NCI-H187 treated with DMSO at 0.1 percent for 48 hours (cell line): ENCODE results near the gene PACS1.
"Not testable (repeated sequence)": the region's sequence is repeated elsewhere in the genome, so short reads cannot be mapped to it uniquely, and the experiment has no call there.

ENCODE experiments used
- DNase-seq: peaks from one replicate; lab custom pipeline; 2025; lab: John Stamatoyannopoulos, UW

PACS1 gene

DNA sequence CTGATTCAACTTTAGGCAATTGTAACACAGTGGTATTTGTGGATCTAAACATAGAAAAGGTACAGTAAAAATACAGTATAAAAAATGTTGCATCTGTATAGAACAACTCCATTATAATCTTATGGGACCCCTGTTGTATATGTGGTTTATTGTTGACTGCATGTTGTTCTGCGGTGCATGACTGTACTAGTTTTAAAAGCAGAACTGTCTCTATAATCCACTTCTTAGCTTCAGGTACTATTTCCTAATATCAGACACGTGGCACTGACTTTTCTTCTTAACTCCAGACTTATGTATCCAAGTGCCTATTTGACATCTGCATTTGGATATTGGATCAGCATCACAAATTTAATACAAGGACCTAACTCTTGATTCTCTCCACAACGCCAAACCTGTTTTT lies 41.1 kb downstream of the PACS1 start:
- DNase-seq, result no peak

DNA sequence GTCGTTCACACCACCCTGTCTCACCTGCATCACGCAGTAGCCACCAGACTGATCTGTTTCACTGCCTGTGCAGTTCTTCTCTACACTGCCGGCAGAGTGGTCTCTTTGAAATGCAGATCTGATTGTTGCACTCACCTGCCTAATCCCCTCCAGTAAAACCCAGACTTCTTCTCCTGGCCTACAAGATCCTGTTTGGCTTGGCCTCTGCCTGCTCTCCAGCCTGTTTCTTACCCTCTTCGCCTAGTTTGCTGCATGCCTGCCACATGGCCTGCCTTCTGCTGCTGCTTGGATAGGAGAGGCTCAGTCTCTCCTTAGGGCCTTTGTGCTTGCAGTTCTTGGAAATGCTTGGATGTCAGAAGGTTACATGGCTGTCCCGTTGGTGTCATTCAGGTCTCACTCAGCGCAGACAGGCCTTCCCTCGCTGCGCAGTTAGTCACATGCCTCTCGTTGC lies 42.0 kb downstream of the PACS1 start:
- DNase-seq, result no peak

DNA sequence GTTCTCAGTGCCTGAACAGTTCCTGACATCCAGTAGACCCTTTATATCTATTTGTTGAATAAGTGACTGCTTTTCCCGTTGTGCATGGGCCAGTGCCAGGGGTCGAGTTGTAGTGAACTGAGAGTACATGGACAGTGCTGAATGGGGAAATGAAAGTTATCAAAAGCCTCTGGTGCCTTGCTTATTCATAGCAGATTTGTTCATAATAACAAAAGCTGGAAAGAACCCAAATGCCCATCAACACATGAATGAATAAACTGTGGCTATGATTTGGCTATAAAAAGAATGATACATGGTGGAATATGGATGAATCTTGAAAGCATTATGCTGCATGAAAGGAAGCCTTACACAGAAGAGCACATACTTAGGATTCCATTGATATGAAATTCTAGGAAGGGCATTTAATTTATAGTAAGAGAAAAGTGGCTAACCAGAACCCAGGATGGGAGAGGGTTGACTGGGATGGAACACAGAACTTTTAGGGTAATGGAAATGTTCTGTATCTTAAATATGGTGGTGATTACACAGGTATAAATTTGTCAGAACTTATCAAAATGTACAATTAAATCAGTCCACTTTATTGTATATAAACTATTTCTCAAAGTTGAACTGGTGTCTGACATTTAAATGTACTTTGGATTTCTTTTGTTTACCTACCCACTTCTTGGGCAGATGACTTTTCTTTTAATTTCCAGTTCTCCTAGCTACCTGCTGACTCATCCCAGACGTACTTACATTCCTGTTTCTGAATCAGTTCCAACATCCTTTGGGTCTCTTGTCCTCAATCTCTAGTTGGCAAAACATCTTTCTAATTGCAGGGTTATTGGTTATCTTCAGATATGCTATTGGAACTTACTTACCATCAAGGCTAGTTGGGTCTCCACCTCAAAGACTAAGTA lies 42.8 kb downstream of the PACS1 start:
- DNase-seq, result no peak

DNA sequence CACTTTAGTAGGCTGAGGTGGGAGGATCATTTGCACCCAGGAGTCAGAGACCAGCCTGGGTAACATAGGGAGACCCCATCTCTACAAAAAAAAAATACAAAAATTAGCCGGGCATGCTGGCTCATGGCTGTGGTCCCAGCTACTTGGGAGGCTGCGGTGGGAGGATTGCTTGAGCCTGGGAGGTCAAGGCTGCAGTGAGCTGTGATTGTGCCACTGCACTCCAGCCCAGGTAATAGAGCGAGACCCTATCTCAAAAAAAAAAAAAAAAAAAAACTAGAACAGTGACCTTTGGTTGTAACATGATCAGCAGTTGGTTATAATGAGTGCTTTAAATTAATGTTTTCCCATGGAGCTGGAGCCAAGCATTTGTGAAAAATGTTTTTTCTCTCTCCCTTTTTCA lies 44.9 kb downstream of the PACS1 start:
- not testable (repeated sequence) for DNase-seq

DNA sequence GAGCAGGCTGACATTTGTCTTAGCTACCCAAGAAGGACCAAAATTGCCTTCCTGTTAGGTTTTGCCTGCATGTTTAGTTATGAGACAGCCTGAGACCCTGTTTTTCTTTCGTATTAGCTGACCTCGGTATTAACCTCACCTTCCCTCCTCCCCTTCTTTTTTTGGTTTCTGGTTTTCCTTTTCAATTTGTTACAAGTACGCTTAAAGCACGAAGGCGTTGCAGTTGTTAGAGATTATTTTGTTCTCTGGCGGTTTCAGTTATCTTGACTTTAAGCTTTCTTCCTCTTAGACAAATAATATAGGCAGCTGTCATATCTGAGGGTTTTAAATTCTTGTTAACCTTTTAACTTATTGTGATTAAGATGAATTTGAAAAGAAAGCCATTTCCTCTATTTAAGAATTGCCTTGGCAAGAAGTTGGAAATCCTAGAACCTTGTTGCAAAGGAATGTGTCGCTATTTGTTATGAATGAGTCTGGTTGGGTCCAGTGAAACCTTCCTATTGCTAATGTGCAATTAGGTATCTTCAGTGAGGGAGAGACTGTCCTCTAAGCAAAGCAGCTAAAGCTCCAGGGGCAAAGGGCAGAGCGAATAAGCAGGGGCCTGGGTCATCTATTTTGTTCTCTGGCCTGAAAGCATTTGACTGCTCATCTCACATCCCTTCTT lies 45.7 kb downstream of the PACS1 start:
- no peak for DNase-seq

DNA sequence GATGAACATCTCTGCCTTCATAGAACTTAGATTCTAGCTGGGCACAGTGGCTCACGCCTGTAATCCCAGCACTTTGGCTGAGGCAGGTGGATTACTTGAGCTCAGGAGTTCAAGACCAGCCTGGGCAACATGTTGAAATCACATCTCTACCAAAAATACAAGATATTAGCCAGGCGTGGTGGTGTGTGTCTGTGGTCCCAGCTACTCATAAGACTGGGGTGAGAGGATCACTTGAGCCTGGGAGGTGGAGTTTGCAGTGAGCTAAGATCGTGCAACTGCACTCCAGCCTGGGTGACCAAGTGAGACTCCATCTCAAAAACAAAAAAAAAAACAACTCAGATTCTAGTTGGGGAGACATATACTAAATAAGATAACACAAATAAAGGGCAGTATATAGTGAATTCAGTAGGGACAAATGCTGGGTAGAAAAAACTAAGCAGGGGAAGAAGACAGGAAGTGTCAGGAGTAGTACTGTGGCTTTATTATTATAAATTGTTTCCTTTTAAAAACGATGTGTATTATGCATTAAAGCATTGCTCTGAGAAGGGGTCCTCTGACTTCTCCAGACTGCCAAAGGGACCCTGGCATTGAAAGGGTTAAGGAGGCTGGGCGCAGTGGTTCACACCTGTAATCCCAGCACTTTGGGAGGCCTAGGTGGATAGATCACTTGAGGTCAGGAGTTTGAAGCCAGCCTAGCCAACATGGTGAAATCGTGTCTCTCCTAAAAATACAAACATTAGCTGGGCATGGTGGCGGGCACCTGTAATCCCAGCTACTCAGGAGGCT lies 46.7 kb downstream of the PACS1 start:
- no peak for DNase-seq

DNA sequence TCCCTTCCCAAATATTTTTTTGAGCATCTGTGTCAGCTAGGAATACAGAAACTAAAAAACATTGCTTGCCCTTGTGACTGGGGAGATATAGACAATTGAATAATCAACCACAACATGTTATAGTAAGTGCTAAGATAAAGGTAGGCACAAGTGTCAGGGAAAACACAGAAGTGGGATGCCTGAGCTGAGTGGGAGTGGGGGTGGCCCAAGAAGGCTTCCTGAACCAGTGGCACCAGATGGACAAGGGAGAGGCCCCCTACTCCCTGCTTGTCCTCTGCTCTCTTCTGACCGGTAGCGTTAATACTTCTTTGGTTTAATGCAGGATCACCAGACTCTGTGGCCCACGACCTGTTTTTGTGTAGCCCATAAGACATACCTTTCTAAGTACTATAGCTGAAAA lies 48.8 kb downstream of the PACS1 start:
- no peak for DNase-seq

DNA sequence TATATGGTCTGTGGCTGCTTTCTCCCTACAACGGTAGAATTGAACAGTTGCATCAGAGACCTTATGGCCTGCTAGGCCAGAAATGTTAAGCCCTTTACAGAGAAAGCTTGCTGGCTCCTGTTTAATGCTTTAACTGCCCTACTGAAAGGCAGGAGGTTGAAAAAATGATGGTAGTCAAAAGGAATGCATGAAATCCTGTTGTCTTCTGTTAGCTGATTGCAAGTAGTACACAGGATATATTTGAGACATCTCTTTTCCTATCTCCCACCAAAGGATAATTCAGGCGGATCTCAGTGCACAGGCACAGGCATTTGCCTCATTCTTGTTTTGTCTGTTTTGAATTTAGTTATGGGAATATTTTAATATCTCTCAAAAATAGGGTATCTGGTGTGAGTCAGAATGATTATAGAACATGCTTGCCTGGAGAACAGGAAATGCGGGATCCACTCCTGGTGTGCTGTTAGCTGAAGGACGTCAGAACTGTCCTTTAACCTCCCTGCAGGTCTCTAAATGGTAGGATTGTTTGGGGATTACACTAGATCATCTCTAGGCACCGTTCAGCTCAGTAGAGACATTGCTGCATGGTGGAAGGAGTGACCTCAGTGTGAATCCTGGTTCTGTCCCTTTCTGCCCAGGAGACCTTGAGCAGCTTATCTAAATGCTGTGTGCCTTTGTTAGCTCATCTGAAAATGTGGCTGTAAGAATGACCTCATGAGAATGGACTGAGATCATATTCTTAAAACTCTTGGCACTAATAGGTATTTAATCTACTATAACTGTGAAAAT lies 49.5 kb downstream of the PACS1 start:
- no peak for DNase-seq

DNA sequence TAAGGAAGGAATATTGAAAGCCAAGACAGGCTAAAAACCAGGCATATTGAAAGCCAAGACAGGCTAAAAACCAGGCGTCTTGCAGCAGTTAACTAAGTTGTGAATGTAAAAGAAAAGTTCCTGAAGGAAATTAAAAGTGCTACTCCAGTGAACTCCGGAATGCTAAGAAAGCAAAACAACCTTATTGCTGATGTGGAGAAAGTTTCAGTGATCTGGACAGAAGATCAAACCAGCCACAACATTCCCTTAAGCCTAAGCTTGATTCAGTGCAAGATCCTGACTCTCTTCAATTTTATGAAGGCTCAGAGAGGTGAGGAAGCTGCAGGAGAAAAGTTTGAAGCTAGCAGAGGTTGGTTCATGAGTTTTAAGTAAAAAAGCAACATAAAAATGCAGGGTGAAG lies 51.4 kb downstream of the PACS1 start:
- DNase-seq, result no peak

DNA sequence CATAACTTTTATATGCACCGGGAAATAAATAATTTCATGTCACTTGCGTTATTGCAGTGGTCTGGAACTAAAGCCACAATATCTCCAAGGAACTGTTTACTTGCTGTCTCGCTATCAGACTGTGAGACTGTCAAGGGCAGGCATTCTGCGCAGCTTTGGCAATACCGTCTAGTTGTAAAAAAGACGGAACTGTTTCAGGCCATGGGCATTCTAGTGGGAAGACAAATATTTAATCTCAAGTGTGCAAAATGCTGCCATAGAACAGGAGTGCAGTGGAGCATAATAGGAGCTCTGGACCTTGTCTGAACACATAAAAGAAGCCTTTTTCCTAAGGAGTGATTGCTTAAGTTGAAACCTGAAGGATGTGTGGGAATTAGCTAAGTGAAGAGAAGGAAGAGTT lies 53.8 kb downstream of the PACS1 start:
- DNase-seq, result no peak

DNA sequence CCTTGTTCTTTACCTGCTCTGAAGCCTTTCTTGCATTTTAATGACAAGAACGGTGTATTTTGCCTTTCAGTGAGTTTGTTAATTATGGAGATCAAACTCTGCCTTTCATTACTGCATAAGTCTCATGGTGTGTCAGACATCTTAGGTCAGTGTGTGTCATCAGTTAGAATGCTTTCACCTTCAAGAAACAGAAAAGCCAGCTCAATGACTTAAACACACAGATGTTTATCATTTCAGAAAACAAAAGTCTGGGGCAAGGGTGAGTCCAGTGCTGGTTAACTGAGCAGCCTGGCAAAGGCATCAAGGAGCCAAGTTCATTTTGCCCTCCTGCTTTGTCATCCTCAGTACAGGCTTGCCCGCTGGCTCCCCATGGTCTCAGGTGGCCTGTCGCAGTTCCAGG lies 54.5 kb downstream of the PACS1 start:
- no peak for DNase-seq

DNA sequence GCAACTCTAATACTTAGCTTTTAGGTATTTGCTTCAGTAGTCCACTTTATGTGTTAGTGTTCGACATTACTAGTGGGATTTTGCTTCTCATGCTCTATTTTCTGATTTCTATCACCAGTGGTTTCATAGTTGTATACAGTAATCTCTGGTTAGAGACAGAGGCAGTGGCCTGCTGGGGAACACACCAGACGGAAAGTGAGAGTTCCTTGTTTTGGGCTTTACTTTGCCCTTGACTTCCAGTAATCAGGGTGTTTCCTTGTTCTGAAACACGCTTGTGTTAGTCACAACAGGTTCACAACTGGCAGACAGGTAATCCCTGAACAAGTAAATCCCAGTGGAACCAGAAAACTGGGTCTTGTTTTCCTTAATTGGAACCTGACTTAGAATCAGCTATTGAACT lies 56.0 kb downstream of the PACS1 start:
- DNase-seq, result no peak

DNA sequence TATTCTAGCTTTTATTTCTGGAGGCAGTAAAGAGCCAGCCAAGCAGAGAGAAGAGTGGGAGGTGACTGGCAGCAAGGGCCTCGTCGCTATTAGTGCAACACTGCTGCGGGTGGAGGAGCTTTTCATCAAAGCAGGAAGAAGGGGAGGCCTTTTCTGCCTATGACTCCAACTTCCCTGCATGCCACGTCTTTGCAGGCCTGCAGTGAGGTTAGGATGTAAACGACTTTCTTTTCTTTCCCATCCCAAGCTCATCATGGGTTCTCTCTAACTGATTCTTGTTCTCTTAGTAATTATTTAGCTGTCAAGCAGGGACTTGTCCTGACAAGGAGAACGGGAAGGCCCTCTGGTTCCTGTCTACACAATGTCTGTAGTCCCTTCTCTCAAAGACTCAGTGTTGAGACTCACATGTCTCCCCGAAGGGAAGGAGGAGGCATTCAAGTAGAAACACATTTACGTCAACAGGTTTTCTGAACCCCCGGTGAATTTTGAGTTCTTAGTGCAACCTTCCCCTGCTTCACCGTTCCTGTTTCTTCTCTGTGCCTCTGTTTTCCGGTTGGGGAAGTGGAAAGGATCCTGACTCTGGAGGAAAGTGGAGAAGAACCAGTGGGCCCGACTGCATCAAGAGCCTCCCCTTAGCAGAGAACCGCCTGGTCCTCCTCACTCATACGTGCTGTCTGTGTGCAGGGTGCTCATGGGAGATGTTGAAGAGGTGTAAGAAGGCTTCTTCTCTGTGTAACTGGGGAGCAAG lies 56.9 kb downstream of the PACS1 start:
- DNase-seq, result no peak

DNA sequence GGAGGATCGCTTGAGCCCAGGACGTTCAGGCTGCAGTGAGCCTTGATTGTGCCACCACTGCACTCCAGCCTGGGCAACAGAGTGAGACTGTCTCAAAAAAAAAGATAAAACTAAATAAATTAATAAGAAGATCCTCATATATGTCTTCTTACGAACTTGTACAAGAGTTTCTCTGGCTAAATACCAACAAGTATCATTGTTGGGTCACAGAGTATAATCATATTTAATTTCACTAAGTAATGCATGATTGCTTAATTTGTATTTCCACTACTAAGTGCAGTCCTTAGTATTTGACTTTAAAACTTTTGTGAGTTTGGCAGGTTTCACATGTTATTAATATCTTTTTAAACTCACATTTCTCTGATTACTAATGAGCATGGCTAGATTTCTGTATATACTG lies 60.9 kb downstream of the PACS1 start:
- DNase-seq, result no peak

DNA sequence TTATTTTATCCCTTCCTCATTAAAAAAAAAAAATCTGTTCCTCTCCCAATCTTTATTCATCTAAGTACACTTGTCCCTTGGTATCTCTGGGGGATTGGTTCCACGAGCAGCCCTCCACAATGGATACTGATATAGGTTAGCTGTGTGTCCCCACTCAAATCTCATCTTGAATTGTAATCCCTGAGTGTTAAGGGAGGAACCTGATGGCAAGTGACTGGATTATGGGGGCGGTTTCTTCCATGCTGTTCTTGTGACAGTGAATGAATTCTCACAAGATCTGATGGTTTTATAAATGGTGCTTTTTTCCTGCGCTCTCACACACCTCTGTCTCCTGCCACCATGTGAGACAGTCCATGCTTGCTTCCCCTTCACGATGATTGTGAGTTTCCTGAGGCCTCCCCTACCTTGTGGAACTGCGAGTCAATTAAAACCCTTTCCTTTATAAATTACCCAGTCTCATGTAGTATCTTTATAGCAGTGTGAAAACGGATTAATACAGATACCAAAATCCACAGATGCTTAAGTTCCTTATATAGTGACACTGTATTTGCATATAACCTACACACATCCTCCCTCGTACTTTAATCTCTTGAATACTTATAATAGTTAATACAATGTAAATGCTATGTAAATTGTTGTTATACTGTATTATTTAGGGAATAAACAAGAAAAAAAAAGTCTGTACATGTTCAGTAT lies 62.0 kb downstream of the PACS1 start:
- no peak for DNase-seq

DNA sequence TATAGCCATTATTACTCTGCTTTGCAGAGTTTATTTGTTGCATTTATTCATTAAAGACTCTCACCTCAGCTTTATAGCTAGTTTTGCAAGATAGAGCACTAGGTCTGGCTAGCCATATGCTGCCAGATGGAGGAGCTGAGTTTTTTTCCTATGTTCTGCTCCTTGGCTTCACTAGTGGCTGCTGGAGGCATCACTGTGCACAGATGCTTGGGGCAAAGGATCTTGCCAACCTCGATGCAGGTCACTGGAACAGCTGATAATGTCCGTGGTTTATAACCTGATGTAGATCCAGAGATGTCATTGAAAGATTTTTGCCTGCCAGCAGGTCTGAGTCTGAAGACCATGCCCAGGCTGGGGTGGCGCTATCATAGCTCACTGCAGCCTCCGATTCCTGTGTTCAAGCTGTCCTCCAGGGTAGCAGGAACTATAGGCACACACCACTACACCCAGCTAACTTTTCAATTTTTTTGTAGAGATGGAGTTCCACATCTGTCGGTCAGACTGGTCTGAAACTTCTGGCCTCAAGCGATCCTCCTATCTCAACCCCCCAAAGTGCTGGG lies 63.2 kb downstream of the PACS1 start:
- no peak for DNase-seq

DNA sequence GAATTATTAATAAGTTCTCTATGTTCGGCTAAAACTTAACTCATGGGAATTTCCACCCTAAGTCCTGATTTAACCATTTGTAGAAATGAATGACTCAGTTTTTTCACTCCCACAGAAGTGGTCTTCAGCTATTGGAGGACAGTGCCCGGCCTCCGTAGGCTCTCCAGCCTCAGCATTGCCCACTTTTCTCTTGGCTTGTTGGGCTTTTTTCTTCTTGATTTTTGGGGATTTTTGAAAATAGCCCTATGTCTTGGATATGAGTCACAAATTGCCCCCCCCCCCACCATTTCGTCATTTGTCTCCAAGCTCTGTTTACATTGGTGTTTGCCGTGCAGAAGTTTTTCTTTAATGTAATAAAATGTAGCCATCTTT lies 66.7 kb downstream of the PACS1 start:
- DNase-seq, result no peak

DNA sequence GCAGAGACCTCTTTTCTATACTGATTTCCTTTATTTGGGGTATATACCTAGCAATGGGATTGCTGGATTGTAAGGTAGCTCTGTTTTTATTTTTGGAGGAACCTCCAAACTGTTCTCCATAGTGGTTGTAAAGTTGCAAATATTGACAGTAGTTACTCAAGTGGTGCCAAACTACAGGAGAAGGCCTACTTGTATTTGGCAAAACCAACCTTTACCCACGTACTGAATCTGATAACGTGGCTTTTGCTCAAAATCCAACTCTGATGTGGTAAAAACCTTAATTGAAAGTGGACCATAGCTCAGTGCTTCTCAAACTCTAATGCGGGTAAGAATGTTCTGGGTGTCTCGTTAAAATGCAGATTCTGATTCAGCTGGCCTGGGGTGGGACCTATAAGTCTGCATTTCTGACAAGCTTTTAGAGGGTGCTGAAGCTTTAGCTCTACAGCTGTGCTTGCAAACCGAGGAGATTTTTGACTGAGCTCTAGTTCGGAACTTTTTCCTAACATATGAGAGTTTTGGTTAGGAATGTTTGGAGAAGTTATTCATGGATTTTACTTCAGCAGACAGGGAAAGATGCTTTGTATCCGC lies 69.8 kb downstream of the PACS1 start:
- no peak for DNase-seq

DNA sequence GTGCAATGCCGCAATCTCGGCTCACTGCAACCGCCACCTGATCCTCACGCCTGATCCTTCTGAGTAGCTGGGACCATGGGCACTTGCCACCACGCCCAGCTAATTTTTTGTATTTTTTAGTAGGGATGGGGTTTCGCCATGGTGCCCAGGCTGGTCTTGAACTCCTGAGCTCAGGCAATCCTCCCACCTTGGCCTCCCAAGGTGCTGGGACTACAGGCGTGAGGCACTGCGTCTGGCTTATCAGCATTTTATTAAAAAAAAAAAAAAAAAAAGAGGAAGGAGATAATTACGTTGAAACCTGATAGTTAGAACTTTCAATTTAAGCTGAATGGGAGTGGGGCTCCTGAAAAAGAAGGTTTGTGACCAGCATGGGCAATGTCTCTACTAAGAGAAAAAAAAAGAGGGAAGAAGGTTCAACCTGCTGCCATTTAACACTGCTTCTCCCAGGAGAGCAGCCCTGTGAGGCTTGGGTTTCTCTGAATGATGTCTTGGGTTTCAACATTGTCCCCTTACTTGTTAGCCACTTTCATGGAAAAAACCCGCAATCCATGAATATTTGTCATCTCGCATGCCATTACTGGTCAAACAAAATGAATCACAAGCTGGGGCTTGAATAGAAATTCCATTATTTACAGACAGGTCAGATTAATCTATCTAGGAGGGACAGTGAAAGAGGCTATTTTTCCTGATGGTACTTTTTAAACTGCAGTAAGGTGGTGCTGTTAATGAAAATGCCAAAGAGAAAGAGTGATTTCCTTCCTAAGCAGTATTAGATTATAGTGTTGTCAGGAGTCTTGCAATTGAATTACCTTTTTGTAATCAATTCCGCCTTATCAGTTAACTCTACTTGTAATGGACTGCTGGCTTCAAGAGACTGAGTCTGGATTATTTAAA lies 72.5 kb downstream of the PACS1 start:
- no peak for DNase-seq
